NCI-H345 treated with DMSO at 0.1 percent for 48 hours (cell line): ENCODE results near the gene GLB1L2.
"Not testable (repeated sequence)": the region's sequence is repeated elsewhere in the genome, so short reads cannot be mapped to it uniquely, and the experiment has no call there.

Source experiments
- DNase-seq: peaks from one replicate; lab custom pipeline; 2025; ENCODE audit not compliant: unreplicated experiment; lab: John Stamatoyannopoulos, UW

GLB1L2 gene, protein sequence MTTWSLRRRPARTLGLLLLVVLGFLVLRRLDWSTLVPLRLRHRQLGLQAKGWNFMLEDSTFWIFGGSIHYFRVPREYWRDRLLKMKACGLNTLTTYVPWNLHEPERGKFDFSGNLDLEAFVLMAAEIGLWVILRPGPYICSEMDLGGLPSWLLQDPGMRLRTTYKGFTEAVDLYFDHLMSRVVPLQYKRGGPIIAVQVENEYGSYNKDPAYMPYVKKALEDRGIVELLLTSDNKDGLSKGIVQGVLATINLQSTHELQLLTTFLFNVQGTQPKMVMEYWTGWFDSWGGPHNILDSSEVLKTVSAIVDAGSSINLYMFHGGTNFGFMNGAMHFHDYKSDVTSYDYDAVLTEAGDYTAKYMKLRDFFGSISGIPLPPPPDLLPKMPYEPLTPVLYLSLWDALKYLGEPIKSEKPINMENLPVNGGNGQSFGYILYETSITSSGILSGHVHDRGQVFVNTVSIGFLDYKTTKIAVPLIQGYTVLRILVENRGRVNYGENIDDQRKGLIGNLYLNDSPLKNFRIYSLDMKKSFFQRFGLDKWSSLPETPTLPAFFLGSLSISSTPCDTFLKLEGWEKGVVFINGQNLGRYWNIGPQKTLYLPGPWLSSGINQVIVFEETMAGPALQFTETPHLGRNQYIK

DNA sequence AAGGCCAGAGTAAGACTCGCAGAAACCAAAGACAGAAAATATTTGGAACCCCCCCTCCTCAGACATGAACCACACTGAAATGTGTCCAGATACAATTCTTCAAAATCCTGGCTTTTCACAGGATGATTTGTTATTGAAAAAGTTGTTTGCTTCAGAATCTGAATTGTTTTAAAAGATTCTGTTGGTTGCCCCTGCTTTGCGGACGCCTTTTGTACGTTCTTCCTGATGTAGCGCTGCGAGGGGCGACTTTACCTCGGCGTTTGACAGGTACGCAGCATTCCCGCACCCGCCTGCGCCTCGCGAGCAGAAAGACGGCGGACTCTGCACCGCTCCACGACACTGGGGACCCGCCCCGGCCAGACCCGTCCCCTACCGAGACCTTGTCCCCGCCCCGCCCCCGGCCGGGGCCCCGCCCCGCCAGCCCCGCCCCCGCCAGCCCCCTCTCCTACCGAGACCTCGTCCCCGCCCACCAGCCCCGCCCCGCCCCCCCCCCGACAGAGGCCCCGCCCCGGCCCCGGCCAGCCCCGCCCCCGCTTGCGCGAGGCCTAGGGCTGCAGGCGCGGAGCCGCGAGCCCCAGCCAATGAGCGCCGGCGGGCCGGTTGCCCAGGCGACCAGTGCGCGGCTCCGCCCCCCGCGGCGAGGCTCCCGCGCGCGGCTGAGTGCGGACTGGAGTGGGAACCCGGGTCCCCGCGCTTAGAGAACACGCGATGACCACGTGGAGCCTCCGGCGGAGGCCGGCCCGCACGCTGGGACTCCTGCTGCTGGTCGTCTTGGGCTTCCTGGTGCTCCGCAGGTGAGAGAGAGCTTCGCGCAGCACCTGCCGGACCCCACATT is at the start of gene GLB1L2:
Gene GLB1L2 (plus strand): TSS at position 635 of the 835 bp plus-strand sequence. CDS start 74 bp downstream, at position 709.
- peak; percentile 69 for DNase-seq

DNA sequence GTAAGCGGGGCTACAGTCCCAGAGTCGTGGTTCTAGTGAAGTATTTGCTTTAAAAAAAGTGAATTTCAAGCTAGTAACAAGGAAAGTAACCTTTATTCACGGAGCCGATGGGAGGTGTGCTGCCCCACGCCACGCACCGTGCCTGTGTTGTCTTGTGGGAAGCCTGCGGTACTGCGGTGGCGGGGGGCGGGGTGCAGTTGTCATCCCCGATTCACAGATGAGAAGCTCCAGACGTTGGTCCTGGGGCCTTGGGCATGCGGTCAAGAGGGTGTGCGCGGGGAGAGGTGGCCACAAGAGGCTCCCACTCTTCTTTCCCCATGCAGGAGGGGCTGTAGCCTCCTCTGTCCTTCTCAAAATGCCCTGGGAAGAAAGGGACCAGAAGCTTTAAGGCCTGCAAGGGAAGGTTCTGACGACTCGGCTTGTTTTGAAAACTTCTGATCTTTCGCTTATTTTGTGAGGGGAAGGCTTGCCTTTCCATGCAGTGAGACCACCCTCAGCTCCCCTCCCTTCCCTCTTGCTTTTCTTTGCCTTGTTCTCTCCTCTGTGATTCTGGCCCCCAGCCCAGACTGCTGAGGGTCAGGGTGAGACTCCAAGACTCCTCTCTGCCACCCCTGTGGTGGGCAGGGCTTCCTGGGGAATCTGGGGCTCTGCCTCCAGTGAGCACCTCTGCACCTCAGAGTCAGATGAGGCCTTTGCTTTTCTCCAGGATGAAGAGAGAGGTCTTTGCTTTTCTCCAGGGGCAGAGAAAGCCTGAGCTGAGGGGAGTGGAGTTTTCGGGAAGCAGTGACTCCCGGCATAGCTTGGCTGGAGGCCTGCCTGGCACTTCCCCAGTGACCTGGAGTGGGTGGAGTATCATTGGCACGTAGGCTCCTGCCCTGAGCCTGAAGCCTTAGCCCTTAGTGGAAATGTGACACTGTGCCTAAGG is 49.4 kb upstream of the GLB1L2 start:
- DNase-seq: no peak

DNA sequence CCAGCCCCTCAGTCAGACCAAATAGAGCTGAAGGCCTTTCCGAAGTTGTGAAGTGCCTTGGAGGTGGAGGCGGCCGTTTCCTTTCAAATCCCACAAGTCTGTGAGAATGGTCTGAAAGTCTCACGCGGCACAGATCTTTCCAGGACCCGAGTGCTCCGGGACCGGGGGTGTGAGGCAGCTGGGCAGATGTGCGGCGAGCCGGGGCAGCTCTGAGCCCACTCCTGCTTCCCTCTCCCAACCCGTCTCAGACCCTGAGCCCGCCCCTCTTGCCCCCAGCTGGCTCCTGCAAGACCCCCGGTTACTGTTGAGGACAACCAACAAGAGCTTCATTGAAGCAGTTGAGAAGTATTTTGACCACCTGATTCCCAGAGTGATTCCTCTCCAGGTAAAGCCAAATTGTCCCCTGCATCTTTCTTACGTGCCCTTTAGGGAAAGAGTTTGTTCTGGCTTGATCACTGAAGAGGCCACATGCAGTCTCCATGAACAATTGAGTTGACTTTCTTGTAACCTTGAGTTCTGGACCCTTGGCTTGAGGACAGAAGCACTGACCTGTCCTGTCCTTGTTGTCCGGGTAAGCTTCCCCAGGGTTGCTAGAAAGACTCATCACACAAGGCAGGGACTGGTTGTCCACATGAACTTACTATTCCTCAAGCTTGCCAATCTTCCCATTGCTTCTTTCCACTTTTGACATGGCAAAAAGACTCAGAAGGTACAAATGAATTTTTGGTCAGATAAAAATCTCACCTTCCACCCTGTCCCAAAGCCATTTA is 48.1 kb upstream of the GLB1L2 start:
- no peak for DNase-seq

DNA sequence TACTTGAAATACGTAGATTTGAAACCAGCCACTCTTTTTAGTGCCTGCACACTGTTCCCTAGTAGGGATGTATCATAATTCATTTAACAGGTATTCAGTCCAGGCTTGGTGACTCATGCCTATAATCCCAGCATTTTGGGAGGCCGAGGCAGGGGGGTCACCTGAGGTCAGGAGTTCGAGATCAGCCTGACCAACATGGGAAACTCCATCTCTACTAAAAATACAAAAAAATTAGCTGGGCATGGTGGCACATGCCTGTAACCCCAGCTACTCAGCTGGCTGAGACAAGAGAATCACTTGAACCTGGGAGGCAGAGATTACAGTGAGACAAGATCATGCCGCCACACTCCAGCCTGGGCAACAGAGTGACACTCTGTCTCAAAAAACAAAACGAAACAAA is 47.4 kb upstream of the GLB1L2 start:
- not testable (repeated sequence) for DNase-seq

DNA sequence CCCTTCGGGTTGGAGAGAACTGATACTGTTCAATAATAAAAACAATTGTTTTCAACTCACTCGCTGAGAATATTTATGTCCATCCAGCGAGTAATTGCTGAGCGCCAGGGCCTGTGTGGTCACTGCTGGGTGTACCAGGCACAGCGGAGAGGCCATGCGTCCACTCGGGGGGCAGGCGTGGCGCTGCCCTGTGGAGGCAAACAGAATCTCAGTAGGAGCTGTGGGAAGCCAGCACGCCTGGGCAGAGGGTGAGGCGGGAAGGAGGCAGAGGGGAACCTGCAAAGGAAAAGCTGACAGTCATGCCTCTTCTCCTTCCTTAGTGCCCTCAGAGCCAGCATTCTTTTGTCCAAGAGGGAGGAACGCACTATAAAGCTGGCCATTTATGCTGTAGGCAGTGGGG is 44.2 kb upstream of the GLB1L2 start:
- no peak for DNase-seq

DNA sequence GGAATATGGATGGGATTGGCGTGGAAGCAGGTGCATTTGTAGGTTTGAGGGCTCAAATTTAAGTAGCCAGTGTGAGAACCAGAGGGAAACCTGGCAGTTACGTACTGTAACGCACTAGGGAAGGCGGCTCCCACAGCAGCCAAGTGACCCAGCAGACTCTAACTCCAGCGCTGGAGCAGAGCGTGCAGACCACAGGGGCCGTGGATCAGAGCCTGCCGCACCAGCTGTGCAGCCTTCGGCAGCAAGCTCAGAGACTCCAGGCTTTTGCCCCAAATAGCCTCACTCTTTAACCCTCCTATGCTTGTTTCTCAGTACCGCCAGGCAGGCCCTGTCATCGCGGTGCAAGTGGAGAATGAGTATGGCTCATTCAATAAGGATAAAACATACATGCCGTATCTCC is 43.3 kb upstream of the GLB1L2 start:
- DNase-seq: no peak

DNA sequence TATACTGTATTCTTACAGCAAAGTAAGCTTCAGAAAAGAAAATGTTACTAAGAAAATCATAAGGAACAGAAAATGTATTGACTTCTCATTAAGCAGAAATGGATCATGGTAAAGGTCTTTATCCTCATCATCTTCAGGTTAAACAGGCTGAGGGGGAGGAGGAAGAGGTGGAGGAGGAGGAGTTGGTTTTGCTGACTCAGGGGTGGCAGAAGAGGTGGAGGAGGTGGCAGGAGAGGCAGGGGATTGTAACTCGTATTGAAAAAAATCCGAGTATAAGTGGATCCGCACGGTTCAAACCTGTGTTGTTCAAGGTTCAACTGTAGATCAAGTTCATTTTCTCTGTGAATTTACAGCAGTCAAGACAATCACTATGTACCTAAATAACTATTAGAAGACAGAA is 42.6 kb upstream of the GLB1L2 start:
- no peak for DNase-seq

DNA sequence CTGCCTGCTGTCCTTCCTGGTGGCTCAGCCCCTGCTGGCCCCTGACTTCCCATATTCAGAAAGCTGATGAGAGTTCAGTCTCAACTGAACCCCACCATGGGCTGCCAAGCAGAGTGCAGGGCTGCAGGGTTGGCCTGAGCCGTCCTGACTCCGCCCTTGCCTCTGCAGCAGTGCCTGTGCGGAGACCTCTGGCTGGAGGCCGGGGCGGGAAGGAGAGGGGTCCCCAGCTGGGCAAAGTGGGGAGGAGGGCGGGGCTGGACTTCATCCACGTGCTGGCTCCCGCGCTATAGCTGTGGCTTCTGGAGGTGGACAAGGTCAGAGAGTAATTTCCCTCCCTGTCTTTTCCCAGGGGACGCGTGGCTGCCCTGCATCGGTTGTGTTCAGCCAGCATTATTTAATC is 42.0 kb upstream of the GLB1L2 start:
- DNase-seq: no peak

DNA sequence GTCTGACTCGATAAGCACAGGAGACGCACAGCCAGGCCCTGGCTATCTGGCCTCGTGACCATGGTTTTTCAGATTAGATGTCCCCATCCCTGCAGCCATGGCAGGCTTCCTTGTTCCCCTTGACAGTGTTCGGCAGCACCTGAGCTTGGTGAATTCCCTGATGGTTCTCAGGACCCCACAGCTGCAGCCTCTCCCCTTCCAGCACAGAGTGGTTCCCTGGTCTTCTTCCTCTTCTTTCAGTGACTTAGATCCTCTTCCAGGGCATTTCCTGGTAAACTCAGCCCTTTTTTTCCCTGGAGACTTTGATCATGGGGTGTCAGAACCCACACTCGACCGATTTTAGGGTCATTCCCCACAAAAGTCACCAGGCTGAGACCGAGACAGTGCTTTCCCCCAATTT is 41.1 kb upstream of the GLB1L2 start:
- no peak for DNase-seq

DNA sequence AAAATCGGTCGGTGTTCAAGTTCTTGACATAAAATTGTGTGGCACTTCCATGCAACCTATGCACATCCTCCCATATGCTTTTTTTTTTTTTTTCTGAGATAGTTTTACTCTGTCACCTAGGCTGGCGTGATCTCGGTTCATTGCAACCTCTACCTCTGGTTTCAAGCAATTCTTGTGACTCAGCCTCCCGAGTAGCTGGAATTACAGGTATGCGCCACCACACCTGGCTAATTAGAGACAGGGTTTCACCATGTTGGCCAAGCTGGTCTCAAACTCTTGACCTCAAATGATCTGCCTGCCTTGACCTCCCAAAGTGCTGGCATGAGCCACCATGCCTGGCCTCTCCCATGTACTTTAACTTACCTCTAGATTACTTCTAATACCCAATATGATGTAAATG is 40.6 kb upstream of the GLB1L2 start:
- DNase-seq: no peak

DNA sequence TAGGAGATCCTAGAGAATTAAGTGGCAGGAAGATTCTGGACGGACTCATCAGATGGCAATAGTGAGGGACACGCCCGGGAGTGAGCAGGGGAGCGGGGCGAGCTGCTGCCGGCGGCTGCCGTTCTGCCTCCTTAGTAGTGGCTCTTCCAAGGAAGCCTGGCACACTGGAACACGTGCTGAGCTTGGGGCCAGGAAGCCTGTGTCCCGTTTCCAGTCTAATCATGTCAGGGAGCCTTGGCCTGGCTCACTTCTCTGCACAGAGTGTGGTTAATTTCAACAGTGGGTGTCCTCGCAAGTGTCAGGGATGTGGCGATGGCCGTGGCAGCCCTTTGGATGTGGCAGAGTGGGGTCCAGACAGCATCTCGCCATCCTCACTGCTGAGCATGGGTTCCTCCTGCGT is 39.1 kb upstream of the GLB1L2 start:
- no peak for DNase-seq

DNA sequence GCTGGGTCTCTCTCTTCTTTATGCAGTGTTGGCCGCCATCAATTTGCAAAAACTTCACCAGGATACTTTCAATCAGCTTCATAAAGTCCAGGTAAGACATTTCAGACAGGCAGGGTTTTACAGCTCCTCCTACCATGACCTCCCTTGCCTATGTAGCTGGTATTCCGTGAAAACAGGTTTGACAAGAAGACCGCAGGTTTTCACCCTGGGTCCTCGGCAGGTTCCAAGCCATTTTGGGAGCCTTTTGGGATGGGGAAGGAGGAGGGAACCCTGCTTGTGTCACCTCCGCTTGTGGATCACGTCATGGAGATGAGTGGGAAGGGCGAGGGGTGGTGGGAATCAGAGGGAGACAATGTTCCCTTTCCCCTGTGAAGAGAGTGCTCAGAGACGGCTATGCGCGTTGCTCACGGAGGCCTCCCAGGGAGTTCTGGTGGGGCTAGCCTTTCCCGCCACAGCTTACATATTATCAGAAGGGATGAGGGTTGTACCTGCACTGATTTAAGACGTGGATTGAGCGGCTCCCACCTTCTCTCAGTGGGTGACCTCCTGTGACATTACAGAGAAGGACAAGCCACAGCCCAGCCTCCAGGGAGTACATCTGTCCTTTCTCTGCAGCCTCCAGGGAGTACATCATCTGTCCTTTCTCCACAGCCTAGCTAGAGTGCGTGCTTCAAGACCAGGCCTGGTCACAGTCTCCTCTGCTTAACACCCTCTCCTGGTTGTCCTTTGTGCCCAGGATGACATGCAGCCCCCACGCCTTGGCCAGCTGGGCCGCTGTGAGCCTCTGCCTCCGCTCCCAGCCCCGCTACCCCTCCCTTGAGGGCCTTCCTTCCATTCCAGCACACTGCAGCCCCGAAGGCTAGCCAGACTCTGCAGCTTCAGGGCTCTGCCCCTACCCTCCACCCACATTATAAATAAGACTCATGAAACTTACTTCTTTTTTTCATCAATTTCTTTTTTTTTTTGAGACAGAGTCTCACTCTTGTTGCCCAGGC is 38.4 kb upstream of the GLB1L2 start:
- no peak for DNase-seq

DNA sequence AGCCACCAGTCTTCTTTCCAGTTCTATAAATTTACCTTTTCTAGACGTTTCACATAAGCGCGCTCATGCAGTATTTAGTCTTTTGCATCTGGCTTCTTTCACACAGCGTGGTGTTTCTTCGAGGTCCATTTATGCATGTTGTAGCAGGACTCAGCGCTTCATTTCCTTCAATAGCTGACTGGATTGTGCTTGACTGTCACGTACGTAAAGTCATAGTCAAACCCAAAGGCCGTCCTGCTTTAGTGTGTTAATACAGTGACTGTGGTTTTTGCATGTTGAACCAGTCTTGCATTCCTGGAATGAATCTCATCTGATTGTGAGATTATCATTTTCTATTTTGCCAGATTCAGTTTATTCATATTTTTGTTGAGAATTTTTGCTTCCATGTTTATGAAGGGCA is 37.1 kb upstream of the GLB1L2 start:
- no peak for DNase-seq

DNA sequence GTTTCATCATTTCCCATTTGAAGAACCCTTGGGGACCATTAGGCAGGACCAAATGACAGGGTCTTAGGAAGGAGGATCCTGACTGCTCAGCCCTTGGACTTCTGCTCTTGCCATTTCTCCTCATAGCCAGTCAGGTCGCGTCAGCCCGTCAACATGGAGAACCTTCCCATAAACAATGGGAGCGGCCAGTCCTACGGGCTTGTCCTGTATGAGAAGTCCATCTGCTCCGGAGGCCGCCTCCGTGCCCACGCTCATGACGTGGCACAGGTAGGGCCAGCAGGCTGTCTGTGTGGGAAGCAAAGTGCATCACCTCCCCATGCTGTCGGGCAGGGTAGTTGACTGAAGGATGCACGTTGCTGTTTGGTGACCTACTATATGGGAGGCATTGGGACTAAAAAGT is 19.6 kb upstream of the GLB1L2 start:
- no peak for DNase-seq

DNA sequence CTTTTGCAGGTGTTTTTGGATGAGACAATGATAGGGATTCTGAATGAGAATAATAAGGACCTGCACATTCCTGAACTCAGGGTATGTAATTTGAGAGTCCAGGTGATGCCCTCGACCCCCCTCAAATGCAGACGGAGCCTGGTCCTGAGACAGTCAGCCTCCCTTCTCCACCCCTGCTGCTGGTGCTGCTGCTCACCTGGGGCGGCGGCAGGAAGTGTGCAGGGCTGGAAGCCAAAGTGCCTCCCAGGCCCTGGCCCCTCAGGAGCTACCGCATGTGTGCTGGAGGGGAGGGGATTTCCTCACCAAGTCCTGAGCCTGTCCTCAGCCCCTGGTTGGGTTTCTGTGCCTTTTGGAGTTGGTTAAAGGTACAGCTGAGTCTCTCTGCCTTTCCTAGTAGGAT is 19.0 kb upstream of the GLB1L2 start:
- DNase-seq: no peak

DNA sequence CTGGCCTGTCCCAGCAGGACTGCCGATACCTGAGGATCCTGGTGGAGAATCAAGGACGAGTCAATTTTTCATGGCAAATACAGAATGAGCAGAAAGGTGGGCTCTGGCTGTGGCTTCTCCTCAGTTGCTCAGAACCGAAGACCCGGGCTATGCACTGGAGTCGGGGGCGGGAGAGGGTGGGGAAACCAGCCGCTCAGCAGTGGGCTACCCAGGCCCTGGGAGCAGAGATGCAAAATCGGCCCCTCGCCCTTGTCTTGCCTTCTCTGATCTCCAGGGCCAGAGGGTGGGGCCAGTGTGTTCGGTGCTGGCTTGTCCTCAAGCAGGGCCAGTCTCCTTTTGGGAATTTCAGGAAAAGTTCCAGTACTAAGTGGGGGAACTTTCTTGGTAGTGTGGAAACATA is 18.4 kb upstream of the GLB1L2 start:
- DNase-seq: no peak

DNA sequence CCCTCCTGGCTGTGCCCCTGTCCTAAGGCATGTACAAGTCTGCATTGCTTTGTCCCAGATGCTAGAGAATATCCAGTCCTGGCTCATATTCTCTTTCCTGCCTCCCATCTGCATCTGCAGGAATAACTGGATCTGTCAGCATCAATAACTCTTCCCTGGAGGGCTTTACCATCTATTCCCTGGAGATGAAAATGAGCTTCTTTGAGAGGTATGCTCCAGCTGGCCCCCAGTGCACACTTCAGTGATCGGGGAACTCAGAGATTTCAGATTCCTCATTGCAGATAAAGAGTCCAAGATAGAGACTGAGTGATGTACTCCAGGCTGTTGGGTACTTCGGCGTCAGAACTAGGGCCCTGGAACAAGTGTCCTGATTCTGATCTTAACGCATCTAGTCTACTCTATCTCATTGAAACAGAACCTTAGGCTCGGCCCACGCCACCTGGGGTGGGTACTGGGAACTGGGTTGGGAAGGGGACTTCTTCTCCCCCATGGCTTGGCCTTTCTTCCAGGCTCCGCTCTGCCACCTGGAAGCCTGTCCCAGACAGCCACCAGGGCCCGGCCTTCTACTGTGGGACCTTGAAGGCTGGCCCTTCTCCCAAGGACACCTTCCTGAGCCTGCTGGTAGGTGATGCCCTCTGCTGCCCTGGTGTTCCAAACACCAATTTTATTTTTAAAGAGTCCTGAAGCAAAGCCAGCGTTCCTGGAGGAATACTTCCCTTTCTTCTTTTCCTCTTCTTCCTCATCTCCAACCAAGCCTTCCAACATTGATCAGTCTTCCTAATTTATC is 17.8 kb upstream of the GLB1L2 start:
- DNase-seq: no peak

DNA sequence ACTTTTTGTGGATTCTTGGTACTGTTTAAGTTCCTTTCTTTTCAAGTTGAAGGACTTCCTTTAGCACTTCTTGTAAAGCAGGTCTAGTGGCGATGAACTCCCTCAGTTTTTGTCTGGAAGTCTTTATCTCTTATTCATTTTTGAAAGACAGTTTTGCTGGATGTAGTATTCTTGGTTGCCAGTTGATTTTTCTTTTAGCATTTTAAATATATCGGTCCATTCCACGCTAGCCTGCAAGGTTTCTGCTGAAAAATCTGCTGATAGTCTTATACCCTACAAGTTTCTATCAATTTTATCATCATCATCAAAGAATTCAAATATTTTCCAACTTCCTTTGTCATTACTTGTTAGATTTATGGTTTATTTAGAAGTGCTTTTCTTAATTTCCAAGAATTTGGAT is 14.7 kb upstream of the GLB1L2 start:
- no peak for DNase-seq
